GM19397 (cell line): ENCODE results near the gene KLRC4.
A peak's percentile ranks its signal among the peaks of the same experiment; 100 is the strongest.
"Not testable (repeated sequence)": the region's sequence is repeated elsewhere in the genome, so short reads cannot be mapped to it uniquely, and the experiment has no call there.

ENCODE experiments used
- ATAC-seq: cut with Tn5 transposase; IDR thresholded peaks from one replicate; pipeline ENCODE4 v1.9.1; 2021; ENCODE audit warnings: mild to moderate bottlenecking, moderate library complexity; ENCODE audit not compliant: unreplicated experiment

KLRC4 gene

GRCh38 chr12:10398168-10398567 lies 11.4 kb downstream of the KLRC4 start:
- ATAC-seq, result no peak

GRCh38 chr12:10397296-10397695 lies 12.3 kb downstream of the KLRC4 start:
- no peak for ATAC-seq

- ATAC-seq, result not testable (repeated sequence)
Measured at GRCh38 chr12:10396176-10396575, 13.4 kb downstream of the KLRC4 start.

GRCh38 chr12:10395390-10395998 lies 14.1 kb downstream of the KLRC4 start:
- peak; percentile 74 for ATAC-seq

- ATAC-seq, result not testable (repeated sequence)
Measured at GRCh38 chr12:10394531-10395152, 14.9 kb downstream of the KLRC4 start.

- ATAC-seq, result no peak
Measured at GRCh38 chr12:10393291-10393690, 16.3 kb downstream of the KLRC4 start.

GRCh38 chr12:10392394-10392930 lies 17.1 kb downstream of the KLRC4 start:
- peak; percentile 62 for ATAC-seq

- not testable (repeated sequence) for ATAC-seq
Measured at GRCh38 chr12:10390991-10391390, 18.6 kb downstream of the KLRC4 start.

GRCh38 chr12:10389904-10390303 lies 19.7 kb downstream of the KLRC4 start, which contains the start of gene KLRK1:
Gene KLRK1, minus strand, starts transcription at chr12:10390041. Its CDS starts 1,231 bp downstream, at chr12:10388810.
- ATAC-seq, result no peak

- no peak for ATAC-seq
Measured at GRCh38 chr12:10388624-10389413, 20.7 kb downstream of the KLRC4 start.

GRCh38 chr12:10387498-10387897 lies 22.1 kb downstream of the KLRC4 start:
- not testable (repeated sequence) for ATAC-seq

GRCh38 chr12:10386857-10387256 lies 22.7 kb downstream of the KLRC4 start:
- ATAC-seq, result no peak

GRCh38 chr12:10385166-10385613 lies 24.4 kb downstream of the KLRC4 start:
- no peak for ATAC-seq

GRCh38 chr12:10384191-10384590 lies 25.4 kb downstream of the KLRC4 start:
- ATAC-seq, result no peak

- ATAC-seq, result no peak
Measured at GRCh38 chr12:10381928-10382628, 27.5 kb downstream of the KLRC4 start.

- ATAC-seq, result not testable (repeated sequence)
Measured at GRCh38 chr12:10378737-10379136, 30.8 kb downstream of the KLRC4 start.

GRCh38 chr12:10374624-10375018 lies 34.9 kb downstream of the KLRC4 start:
- no peak for ATAC-seq

GRCh38 chr12:10372559-10372958 lies 37.0 kb downstream of the KLRC4 start:
- no peak for ATAC-seq

- not testable (repeated sequence) for ATAC-seq
Measured at GRCh38 chr12:10371893-10372535, 37.5 kb downstream of the KLRC4 start.
